DOHH2 (cell line): ENCODE measurements around the gene DEFB112.

Experiments used
- EZH2phosphoT487 ChIP-seq: fragments of 200-600 bp; sonication (generic); IDR thresholded peaks from 2 replicates; pipeline ENCODE4 v1.6.1; 2017; ENCODE audit warnings: borderline replicate concordance, mild to moderate bottlenecking, antibody characterized with exemption, low read length, moderate library complexity, mixed read lengths
- TF ChIP-seq, protein P1 (sequence below): fragments of 200-600 bp; sonication (generic); IDR thresholded peaks from one replicate; pipeline ENCODE4 v1.5.1; 2014; ENCODE audit warnings: antibody characterized with exemption, mild to moderate bottlenecking, low read depth, low read length; ENCODE audit not compliant: poor library complexity, severe bottlenecking

DNA sequence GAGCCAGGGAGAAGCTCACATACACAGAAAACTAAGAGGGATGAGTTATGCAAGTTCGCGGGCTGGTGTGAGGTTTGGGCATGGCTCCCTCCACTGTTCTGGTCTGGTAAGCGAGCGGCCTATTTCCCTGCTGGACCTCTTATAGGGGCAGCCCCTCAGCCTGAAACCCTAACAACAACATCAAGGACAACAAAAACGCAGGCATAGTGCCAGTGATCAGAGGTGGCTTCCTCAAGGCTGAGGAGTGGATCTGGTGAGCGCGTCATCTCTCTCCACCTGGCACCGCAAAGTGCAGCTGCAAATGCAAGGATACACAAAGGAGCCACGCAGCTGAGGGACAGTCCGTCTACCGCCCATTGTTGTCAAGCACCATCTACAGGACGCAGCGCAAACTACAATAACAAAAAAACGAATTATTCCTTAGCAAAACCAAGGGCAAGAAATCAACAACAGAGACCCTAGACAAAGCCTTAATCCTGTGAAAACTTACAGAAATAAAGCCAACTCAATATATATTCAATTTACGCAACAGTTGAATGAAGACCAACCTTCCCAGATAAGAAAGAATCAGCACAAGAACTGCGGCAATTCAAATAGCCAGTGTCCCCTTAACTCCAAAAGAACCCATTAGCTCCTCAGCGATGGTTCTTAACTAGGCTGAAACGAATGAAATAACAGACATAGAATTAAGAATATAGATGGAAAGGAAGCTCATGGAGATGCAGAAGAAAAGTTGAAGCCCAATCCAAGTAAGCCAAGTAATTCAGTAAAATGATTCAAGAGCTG lies 18.8 kb downstream of the DEFB112 start:
- TF ChIP-seq, protein P1, sequence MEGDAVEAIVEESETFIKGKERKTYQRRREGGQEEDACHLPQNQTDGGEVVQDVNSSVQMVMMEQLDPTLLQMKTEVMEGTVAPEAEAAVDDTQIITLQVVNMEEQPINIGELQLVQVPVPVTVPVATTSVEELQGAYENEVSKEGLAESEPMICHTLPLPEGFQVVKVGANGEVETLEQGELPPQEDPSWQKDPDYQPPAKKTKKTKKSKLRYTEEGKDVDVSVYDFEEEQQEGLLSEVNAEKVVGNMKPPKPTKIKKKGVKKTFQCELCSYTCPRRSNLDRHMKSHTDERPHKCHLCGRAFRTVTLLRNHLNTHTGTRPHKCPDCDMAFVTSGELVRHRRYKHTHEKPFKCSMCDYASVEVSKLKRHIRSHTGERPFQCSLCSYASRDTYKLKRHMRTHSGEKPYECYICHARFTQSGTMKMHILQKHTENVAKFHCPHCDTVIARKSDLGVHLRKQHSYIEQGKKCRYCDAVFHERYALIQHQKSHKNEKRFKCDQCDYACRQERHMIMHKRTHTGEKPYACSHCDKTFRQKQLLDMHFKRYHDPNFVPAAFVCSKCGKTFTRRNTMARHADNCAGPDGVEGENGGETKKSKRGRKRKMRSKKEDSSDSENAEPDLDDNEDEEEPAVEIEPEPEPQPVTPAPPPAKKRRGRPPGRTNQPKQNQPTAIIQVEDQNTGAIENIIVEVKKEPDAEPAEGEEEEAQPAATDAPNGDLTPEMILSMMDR: peak; percentile 31
- no peak for TF ChIP-seq EZH2phosphoT487
